Activated CD4-positive, alpha-beta T cell treated with anti-CD3 and anti-CD28 coated beads, Interleukin-2, amount 50 U/mL, for 48 hours (primary cell): ENCODE results near the gene MTHFR.

ENCODE experiments used
- DNase-seq, 2 experiments: peaks; one replicate each; pipeline ENCODE4 v3.0.0-alpha.2; 2020

The MTHFR gene

GRCh38 chr1:11805422-11806306 is at the start of gene MTHFR, which contains the start of gene CLCN6:
Gene MTHFR, minus strand, starts transcription at chr1:11805964. Its CDS starts 2,848 bp downstream, at chr1:11803116.
Gene CLCN6, plus strand, starts transcription at chr1:11806191. Its CDS starts 72 bp downstream, at chr1:11806263.
- DNase-seq, result peak; percentile 98 to 99

DNA sequence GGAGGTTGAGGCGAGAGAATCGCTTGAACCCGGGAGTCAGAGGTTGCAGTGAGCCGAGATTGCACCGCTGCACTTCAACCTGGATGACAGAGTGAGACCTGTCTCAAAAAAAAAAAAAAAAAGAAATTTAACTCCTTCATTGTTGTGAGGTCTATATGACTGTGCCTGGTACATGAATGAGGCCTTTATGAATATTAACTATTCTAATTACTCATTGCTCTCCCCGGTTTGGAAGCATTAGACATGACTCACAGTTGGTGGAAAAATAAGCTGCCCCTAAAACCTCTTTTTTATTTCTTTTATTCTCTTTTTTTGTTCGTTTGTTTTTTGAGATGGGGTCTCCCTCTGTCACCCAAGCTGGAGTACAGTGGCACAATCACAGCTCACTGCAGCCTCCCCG is 49.7 kb upstream of the MTHFR start:
- DNase-seq, result no peak

DNA sequence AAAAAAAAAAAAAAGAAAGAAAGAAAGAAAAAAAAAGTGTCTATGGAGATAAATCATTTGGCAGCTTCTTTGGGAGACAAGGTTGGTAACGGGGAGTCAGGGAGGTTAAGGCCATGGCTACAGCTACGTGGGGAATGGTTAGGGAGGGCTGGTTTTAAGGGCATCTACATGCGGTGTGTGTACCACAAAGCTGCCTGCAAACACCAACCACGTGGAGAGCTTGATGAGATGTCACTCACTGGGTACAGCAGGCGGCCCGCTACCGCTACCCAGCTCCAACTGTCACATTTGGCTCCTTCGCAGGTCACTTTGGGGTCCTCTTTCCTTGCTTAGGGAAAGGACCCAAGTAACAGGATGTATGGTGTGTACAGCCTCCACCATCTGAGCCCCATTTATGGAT is 48.8 kb upstream of the MTHFR start:
- no peak for DNase-seq

GRCh38 chr1:11851180-11851579 is 45.4 kb upstream of the MTHFR start:
- no peak for DNase-seq

DNA sequence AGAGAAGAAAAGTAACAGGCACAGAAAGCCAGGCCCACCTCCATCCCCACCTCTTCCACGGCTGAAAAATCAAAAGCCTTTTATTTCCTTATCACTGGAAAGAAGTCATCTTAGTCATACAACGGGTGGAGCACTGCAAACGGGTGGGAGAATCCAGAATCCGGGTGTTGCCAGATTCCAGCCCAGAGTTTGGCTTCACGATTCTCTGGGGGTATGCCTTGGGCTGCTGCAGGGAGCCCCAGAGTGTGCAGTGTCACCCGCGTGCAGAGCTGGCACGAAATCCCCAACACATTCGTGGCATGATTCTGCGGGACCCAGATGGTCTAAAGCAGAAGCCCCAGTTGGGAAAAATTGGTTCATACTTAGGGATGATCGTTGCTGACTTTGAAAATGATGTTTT is 44.4 kb upstream of the MTHFR start:
- no peak for DNase-seq

DNA sequence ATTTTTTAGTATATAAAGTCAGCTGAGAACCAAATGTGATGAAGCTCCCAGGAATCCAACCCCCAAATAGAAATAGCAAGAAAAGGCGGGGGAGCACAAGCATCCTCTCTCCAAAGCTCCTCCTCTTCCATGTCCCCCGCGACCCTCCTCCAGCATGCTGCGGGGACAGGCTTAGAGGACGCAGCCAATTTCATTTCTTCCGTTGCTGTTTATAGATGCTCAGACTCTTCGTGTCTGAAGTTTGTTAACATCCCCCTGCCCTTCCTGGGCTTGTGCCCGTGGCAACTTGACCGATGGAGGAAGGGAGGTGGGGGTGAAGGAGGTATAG is 42.6 kb upstream of the MTHFR start:
- DNase-seq, result no peak

DNA sequence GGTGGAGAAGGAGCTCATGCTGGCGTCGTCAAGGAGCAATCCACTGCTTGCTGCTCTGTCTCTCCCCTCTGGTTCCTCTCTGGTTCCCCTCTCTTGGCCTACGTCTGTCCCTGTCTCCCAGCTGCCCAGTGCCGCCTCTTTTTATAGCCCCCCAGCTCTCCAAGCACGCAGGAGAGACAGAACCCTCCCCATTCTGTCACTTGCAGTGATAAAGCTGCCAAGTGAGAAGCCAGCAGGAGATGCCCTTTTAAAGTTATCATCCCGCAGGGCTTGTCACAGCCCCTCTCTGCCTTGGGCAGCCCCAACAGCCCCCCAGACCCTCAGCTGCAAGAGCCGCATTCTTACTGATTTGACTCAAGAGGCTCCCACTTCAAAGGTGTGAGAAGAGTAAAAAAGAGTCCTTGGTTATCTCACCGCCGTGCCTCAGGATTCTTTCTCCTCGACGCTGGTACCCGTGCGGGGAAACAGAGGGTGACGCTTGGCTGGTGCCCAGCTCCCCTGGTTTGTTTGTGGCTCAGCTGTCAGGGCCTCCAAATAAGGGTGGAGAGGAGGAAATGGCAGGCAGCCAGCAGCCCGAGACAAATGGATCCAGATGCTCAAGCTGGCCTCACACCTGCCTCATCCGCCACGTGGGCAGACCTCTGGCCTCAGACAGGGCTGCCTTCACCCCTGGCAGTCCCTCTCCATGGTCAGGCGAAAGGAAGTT is 42.1 kb upstream of the MTHFR start, which contains the start of gene NPPA:
NPPA (minus strand) TSS at position 117 of the 706 bp plus-strand sequence; CDS start at position 18, 99 bp downstream.
- DNase-seq, result no peak

DNA sequence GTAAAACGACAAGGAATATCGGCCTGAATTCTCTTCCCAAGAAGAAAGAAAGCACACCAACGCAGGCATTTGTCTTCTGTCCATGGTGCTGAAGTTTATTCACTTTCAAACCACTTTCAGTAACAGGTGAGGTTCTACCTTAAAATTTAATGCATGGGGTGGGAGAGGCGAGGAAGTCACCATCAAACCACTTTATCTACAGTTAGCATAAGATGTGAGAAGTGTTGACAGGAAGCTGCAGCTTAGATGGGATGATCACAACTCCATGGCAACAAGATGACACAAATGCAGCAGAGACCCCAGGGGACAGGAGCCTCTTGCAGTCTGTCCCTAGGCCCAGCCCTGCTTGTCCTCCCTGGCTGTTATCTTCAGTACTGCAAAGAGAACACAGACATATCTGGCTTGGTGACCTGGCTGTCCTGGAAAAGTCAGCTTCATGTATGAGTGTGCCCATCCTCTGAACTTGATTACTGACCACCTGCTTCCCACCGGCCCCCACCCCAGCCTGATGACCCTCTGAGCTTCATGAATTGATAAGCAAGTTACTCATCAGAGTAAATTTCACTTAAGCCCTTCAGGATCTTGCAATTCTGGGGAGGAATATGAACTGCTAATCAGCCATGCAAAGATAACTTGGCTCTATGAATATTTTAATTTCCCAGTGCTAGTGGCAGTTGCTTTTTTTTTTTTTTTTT is 40.0 kb upstream of the MTHFR start:
- DNase-seq, result no peak

DNA sequence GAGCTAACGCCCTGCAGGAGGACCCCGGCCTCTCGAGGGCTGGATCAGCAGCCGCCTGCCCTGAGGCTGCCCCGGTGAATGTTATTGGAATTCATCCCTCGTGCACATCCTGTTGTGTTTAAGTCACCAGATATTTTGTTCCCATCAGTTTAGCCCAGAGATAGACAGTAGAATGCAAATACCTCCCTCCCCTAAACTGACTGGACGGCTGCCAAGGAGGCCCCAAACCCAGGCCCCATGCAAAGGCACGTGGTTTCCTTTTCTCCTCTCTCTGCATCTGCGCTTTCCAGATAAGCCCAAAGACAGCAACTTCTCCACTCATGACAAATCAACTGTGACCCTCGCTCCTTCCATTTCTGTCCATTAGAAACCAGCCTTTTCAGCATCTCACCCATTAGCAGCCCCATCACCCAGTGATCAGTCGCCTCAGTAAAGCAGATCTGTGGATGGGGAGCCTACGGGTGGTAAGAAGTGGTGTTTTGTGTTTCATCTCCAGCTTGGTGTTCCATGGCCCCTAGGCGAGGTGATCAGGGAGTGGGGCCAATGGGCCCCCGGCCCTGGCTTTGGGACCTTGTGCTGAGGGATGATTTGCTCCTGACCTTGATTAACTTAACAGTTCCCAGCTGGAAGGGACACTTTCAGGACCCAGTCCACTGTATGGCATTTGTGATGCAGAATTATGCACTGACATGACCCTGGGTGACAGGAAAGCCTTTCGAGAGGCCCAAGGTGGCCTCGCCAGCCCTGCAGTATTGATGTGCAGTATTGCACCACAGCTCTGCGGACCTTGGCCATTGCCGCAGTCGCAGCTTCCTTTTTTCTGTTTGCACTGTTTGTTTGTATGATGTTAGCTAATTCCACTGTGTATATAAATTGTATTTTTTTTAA is 36.6 kb upstream of the MTHFR start:
- DNase-seq, result no peak

GRCh38 chr1:11841245-11842153 is 35.7 kb upstream of the MTHFR start:
- DNase-seq, result no peak

DNA sequence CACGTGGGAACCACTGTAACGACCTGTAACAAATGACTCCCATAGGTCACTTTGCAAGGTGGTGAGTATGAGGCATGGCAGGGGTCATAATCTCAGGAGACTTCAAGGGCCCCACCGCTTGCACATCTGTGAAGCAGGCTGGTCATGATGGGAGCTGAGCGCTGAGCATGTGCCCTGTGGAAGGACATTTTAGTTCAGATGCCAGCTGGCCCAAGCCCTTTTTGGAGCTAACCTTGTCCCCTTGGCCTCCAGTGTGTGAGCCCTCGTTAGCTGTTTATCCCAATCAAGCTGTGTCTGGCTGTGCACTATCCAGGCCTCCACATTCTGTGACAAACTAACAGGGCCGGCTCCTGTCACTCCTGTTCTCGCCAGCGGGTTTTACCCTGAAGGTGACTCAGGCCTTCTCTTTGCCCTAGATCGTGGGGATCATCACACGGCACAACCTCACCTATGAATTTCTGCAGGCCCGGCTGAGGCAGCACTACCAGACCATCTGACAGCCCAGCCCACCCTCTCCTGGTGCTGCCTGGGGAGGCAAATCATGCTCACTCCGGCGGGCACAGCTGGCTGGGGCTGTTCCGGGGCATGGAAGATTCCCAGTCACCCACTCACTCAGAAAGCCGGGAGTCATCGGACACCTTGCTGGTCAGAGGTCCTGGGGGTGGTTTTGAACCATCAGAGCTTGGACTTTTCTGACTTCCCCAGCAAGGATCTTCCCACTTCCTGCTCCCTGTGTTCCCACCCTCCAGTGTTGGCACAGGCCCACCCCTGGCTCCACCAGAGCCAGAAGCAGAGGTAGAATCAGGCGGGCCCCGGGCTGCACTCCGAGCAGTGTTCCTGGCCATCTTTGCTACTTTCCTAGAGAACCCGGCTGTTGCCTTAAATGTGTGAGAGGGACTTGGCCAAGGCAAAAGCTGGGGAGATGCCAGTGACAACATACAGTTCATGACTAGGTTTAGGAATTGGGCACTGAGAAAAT is 34.3 kb upstream of the MTHFR start:
- no peak for DNase-seq

GRCh38 chr1:11838349-11839272 is 32.8 kb upstream of the MTHFR start:
- DNase-seq, result peak; percentile 74 to 78

- DNase-seq, result no peak
These were observed 32.1 kb upstream of the MTHFR start for GRCh38 chr1:11837767-11838348.

DNA sequence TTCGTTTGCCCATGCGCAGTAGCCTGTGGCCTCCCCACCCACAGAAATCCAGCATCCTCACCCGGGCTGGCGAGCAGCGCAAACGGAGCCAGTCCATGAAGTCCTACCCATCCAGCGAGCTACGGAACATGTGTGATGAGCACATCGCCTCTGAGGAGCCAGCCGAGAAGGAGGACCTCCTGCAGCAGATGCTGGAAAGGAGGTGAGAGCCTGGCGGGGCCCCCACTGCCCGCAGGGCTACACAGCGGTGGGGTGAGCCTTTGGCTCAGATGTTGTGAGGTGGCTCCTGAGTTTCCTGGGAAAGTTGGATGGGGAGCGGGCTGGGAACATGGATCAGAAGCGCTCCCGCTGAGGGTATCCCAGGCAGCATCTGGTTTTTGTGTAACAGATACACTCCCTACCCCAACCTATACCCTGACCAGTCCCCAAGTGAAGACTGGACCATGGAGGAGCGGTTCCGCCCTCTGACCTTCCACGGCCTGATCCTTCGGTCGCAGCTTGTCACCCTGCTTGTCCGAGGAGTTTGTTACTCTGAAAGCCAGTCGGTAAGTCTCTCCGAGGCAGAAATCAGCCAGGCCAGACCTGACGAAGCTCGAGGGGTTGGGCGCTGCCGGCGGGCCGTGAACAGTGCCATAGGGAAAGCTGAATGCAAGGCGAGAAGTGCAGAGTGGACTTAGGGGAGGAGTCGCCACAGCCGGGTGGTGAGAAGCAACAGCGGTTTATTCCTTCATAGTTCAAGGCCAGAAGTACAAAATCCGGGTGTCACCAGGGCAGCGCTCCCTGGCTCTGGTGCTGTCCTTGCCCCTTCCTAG is 31.4 kb upstream of the MTHFR start:
- DNase-seq, result no peak

DNA sequence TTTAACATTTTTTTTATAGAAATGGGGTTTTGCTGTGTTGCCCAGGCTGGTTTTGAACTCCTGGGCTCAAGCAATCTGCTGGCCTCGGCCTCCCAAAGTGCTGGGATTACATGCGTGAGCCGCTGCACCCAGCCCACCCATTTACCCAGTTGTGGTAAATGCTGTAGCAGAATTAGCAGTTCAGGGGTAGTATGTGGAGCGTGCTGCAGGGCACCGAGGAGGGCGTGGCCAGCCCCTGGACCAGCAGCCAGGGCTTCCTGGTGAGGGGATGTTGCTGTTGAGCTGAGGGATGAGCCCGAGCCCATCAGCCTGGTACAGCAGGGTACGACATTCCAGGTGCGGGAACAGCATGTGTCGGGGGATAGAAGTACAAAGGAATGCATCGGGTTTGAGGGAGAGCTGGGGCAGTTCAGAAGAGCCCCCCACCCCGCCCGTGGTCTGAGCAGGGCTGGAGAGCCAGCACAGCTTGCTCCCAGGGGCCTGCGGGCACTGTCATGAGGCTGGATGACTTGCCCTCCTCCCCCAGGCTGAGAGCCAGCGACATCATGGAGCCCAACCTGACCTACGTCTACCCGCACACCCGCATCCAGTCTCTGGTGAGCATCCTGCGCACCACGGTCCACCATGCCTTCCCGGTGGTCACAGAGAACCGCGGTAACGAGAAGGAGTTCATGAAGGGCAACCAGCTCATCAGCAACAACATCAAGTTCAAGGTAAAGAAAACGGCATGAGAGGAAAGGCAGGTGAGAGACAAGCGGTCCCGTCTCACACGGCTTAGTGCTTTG is 29.9 kb upstream of the MTHFR start:
- no peak for DNase-seq

DNA sequence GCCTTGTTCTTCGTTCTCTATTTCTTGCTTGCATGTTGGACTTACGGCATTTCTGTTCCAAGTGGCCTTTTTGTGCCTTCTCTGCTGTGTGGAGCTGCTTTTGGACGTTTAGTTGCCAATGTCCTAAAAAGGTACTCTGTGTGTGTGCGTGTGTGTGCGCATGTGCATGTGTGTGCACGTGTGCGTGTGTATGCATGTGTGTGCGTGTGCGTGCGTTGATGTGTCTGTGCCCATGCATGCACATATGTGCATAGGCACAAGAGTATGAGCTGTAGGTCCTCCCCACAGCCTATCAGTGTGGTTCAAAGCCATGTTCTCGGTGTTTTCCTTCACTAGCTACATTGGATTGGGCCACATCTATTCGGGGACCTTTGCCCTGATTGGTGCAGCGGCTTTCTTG is 28.1 kb upstream of the MTHFR start:
- DNase-seq, result no peak

- no peak for DNase-seq
These were observed 27.7 kb upstream of the MTHFR start for GRCh38 chr1:11833497-11833896.
